H1 (cell line): Measurements from ENCODE around the gene DHRS3. TPM values are rescaled to one million over a fixed set of nuclear protein-coding genes. Genes with fewer than 3 reads are reported as not detected.

ENCODE experiments used
- CHD7 ChIP-seq: fragments of 300-600 bp; sonication (generic); IDR thresholded peaks from 2 replicates; pipeline ENCODE4 v1.7.1; 2012; ENCODE audit warnings: low read length, moderate library complexity, mild to moderate bottlenecking, inconsistent platforms; ENCODE audit not compliant: insufficient replicate concordance
- polyA plus RNA-seq, 7 experiments: library from polyadenylated mRNA; depleted of rRNA in 3 of 7; stranded (reverse) in 5 of 7; unstranded in 2 of 7; fragments of >200 nt in 5 of 7; fragments of 200-250 nt in 2 of 7; gene quantifications; 1 replicate in 5 of 7; 2 replicates in 1 of 7; 4 replicates in 1 of 7; pipeline versions ENCODE4 v1.2.1 to v1.2.3, GENCODE V29; 2011 to 2013; ENCODE audit warnings: missing spikeins in 2 of 7, mixed read lengths in 2 of 7
- total RNA-seq: library from RNA; stranded (reverse); fragmentation: NEBNext Ultra II Directional; extraction: Animal tissue kit (Norgen Biotek cat#: 25700); gene quantifications from 2 replicates; pipeline ENCODE4 v1.2.1, GENCODE V29; 2021

Gene DHRS3
- total and polyA plus RNA-seq, 2 of the 8 experiments (the other 6 are each of a cell fraction or from before 2014, with no cell fraction given): 32.5 to 36.4 TPM

GRCh38 chr1:12549460-12550349 lies 68.3 kb downstream of the DHRS3 start (continued):
- TF ChIP-seq CHD7: no peak
